ENCODE results near the gene PAPPA.

Gene PAPPA

GRCh38 chr9:116411506-116411905 lies 257.9 kb downstream of the PAPPA start:
- Histone ChIP-seq H3K79me2 (ENCODE audit: low read length) (no peaks in the 10 kb centered on the region), H3K9ac (ENCODE audit: low read length) (no peak overlapping the region), H3K9me3 (ENCODE audit: insufficient read depth, low read length) (no peaks in the 10 kb centered on the region), H3K4me2 (ENCODE audit: low read length) (no peak overlapping the region), H3K4me3 (ENCODE audit: low read length) (no peak overlapping the region), H3K36me3 (replicated peaks; ENCODE audit: low read depth, low read length) (no peaks in the 10 kb centered on the region), H4K20me1 (ENCODE audit: insufficient read depth, low read length) (no peaks in the 10 kb centered on the region), H3K4me1 (ENCODE audit: low read length) (peaks cover 27% of the 10 kb centered on the region), H3K27ac (ENCODE audit: low read length) (no peak overlapping the region), H3K27me3 (ENCODE audit: low read depth, low read length) (no peaks in the 10 kb centered on the region), H2AFZ (ENCODE audit: low read depth, low read length) (no peak overlapping the region)
- TF ChIP-seq CTCF (IDR thresholded peaks at IDR 0.05; ENCODE audit: low read depth, low read length) (no peak), EZH2phosphoT487 (IDR thresholded peaks at IDR 0.05; ENCODE audit: low read depth) (no peak)

GRCh38 chr9:116414374-116414773 lies 260.8 kb downstream of the PAPPA start:
- Histone ChIP-seq H3K79me2 (ENCODE audit: low read length) (no peaks in the 10 kb centered on the region), H3K27me3 (ENCODE audit: low read depth, low read length) (no peaks in the 10 kb centered on the region), H3K4me1 (ENCODE audit: low read length) (peaks cover 9% of the 10 kb centered on the region), H3K4me2 (ENCODE audit: low read length) (no peak overlapping the region), H3K4me3 (ENCODE audit: low read length) (no peak overlapping the region), H3K27ac (ENCODE audit: low read length) (no peak overlapping the region), H3K36me3 (replicated peaks; ENCODE audit: low read depth, low read length) (no peaks in the 10 kb centered on the region), H2AFZ (ENCODE audit: low read depth, low read length) (no peak overlapping the region), H3K9me3 (ENCODE audit: insufficient read depth, low read length) (no peaks in the 10 kb centered on the region), H3K9ac (ENCODE audit: low read length) (no peak overlapping the region), H4K20me1 (ENCODE audit: insufficient read depth, low read length) (no peaks in the 10 kb centered on the region)
- TF ChIP-seq EZH2phosphoT487 (IDR thresholded peaks at IDR 0.05; ENCODE audit: low read depth) (no peak), CTCF (IDR thresholded peaks at IDR 0.05; ENCODE audit: low read depth, low read length) (no peak)

- H3K9ac ChIP-seq (ENCODE audit: low read length): no peak overlapping the region
- no peaks in the 10 kb centered on the region for H3K79me2 ChIP-seq (ENCODE audit: low read length)
- no peaks in the 10 kb centered on the region for H4K20me1 ChIP-seq (ENCODE audit: insufficient read depth, low read length)
- no peak overlapping the region for H3K27ac ChIP-seq (ENCODE audit: low read length)
- H3K4me2 ChIP-seq (ENCODE audit: low read length): no peak overlapping the region
- no peak overlapping the region for H2AFZ ChIP-seq (ENCODE audit: low read depth, low read length)
- no peaks in the 10 kb centered on the region for H3K9me3 ChIP-seq (ENCODE audit: insufficient read depth, low read length)
- no peaks in the 10 kb centered on the region for H3K27me3 ChIP-seq (ENCODE audit: low read depth, low read length)
- no peak overlapping the region for H3K4me3 ChIP-seq (ENCODE audit: low read length)
- no peaks in the 10 kb centered on the region for H3K36me3 ChIP-seq (replicated peaks; ENCODE audit: low read depth, low read length)
- no peaks in the 10 kb centered on the region for H3K4me1 ChIP-seq (ENCODE audit: low read length)
- TF ChIP-seq CTCF (IDR thresholded peaks at IDR 0.05; ENCODE audit: low read depth, low read length) (no peak), EZH2phosphoT487 (IDR thresholded peaks at IDR 0.05; ENCODE audit: low read depth) (no peak)
Observed at GRCh38 chr9:116416421-116416820, 262.8 kb downstream of the PAPPA start.

GRCh38 chr9:116417464-116417863 lies 263.9 kb downstream of the PAPPA start:
- Histone ChIP-seq H3K4me2 (ENCODE audit: low read length) (no peak overlapping the region), H3K27me3 (ENCODE audit: low read depth, low read length) (no peaks in the 10 kb centered on the region), H3K9ac (ENCODE audit: low read length) (no peak overlapping the region), H3K9me3 (ENCODE audit: insufficient read depth, low read length) (no peaks in the 10 kb centered on the region), H3K36me3 (replicated peaks; ENCODE audit: low read depth, low read length) (no peaks in the 10 kb centered on the region), H3K4me3 (ENCODE audit: low read length) (no peak overlapping the region), H4K20me1 (ENCODE audit: insufficient read depth, low read length) (no peaks in the 10 kb centered on the region), H3K4me1 (ENCODE audit: low read length) (no peaks in the 10 kb centered on the region), H3K27ac (ENCODE audit: low read length) (no peak overlapping the region), H3K79me2 (ENCODE audit: low read length) (no peaks in the 10 kb centered on the region), H2AFZ (ENCODE audit: low read depth, low read length) (no peak overlapping the region)
- TF ChIP-seq EZH2phosphoT487 (IDR thresholded peaks at IDR 0.05; ENCODE audit: low read depth) (no peak), CTCF (IDR thresholded peaks at IDR 0.05; ENCODE audit: low read depth, low read length) (no peak)
